IMR-90 (cell line): Measurements from ENCODE around the gene HTR1E. TPM values are rescaled to one million over a fixed set of nuclear protein-coding genes. Genes with fewer than 3 reads are reported as not detected.

Experiments used
- ATAC-seq: fragments of 200-7000 bp; cut with Tn5 transposase; 2 replicates; pipeline ENCODE4 v1.9.1; 2020; ENCODE audit warnings: low read depth, mild to moderate bottlenecking, moderate library complexity
- BruUV-seq: library from RNA; stranded (reverse); fragments of 400-500 nt; replicated peaks from 2 replicates; lab custom pipeline; 2021; lab: Mats Ljungman, UMichigan
- CTCF ChIA-PET: fragments of 300-600 bp; formaldehyde crosslinking; extraction: SDS; loops from one replicate; lab custom pipeline; 2021; ENCODE audit warnings: antibody characterized with exemption; lab: Yijun Ruan, JAX
- POLR2A ChIA-PET: fragments of 300-600 bp; sonication (Branson Sonifier 250); formaldehyde crosslinking; loops from one replicate; lab custom pipeline; 2022; ENCODE audit warnings: antibody characterized with exemption; ENCODE audit not compliant: unreplicated experiment; lab: Charles Lee
- DNase-seq: peaks from one replicate; pipeline ENCODE4 v3.0.0; 2013
- H2AFZ ChIP-seq: replicated peaks from 2 replicates; pipeline ENCODE3; 2013; ENCODE audit warnings: low read length, mild to moderate bottlenecking; ENCODE audit not compliant: poor library complexity
- H2AK5ac ChIP-seq: 2 replicates; pipeline ENCODE4 v1.6.1; 2013; ENCODE audit warnings: low read depth, low read length, inconsistent platforms
- H2AK9ac ChIP-seq: replicated peaks from 2 replicates; pipeline ENCODE3; 2013; ENCODE audit warnings: mild to moderate bottlenecking, low read depth, low read length, moderate library complexity; ENCODE audit not compliant: poor library complexity
- H2BK120ac ChIP-seq: 2 replicates; pipeline ENCODE4 v1.6.1; 2013; ENCODE audit warnings: low read depth, low read length, inconsistent platforms
- H2BK15ac ChIP-seq: 3 replicates; pipeline ENCODE4 v1.6.1; 2013; ENCODE audit warnings: low read depth, low read length, inconsistent platforms
- H2BK20ac ChIP-seq: 2 replicates; pipeline ENCODE4 v1.6.1; 2013; ENCODE audit warnings: low read depth, mild to moderate bottlenecking, inconsistent platforms, low read length, moderate library complexity
- H2BK5ac ChIP-seq: 2 replicates; pipeline ENCODE4 v1.6.1; 2013; ENCODE audit warnings: mild to moderate bottlenecking, low read depth, low read length, inconsistent platforms; ENCODE audit not compliant: poor library complexity, severe bottlenecking
- H3K14ac ChIP-seq: replicated peaks from 2 replicates; pipeline ENCODE4 v1.6.1; 2013; ENCODE audit warnings: low read depth, low read length, inconsistent platforms
- H3K18ac ChIP-seq: 2 replicates; pipeline ENCODE4 v1.6.1; 2013; ENCODE audit warnings: low read depth, low read length, control low read depth
- H3K23ac ChIP-seq: 2 replicates; pipeline ENCODE4 v1.6.1; 2013; ENCODE audit warnings: low read depth, low read length, inconsistent platforms
- H3K27ac ChIP-seq: 2 replicates; pipeline ENCODE4 v1.5.1; 2013; ENCODE audit warnings: mild to moderate bottlenecking, control low read depth, low read length; ENCODE audit not compliant: insufficient read depth
- H3K27me3 ChIP-seq: 2 replicates; pipeline ENCODE4 v1.6.1; 2013; ENCODE audit warnings: low read length; ENCODE audit not compliant: control insufficient read depth, insufficient read depth
- H3K36me3 ChIP-seq: 2 replicates; pipeline ENCODE4 v1.6.1; 2013; ENCODE audit warnings: low read length, mixed read lengths; ENCODE audit not compliant: control insufficient read depth, insufficient read depth
- H3K4ac ChIP-seq: 2 replicates; pipeline ENCODE4 v1.6.1; 2013; ENCODE audit warnings: low read depth, low read length, inconsistent platforms
- H3K4me1 ChIP-seq: 2 replicates; pipeline ENCODE4 v1.6.1; 2013; ENCODE audit warnings: low read length, mixed read lengths; ENCODE audit not compliant: control insufficient read depth, insufficient read depth
- H3K4me2 ChIP-seq: 2 replicates; pipeline ENCODE4 v1.6.1; 2013; ENCODE audit warnings: low read depth, mild to moderate bottlenecking, control low read depth, low read length, moderate library complexity
- H3K4me3 ChIP-seq: 2 replicates; pipeline ENCODE4 v1.5.1; 2013; ENCODE audit warnings: low read depth, mild to moderate bottlenecking, control low read depth, low read length, moderate library complexity; ENCODE audit not compliant: insufficient read depth
- H3K56ac ChIP-seq: 2 replicates; pipeline ENCODE4 v1.6.1; 2013; ENCODE audit warnings: low read length, inconsistent platforms; ENCODE audit not compliant: insufficient read depth; ENCODE audit errors: extremely low read depth
- H3K79me1 ChIP-seq, 2 experiments: 2 replicates each; pipeline ENCODE4 v1.6.1; 2013; ENCODE audit warnings: low read length in 2 of 2, inconsistent platforms in 1 of 2, low read depth in 1 of 2
- H3K9ac ChIP-seq: 2 replicates; pipeline ENCODE4 v1.6.1; 2013; ENCODE audit warnings: low read depth, low read length, control low read depth
- H3K9me1 ChIP-seq: 2 replicates; pipeline ENCODE4 v1.6.1; 2013; ENCODE audit warnings: low read length, inconsistent platforms; ENCODE audit not compliant: insufficient read depth
- H3K9me3 ChIP-seq: 2 replicates; pipeline ENCODE4 v1.6.1; 2013; ENCODE audit warnings: low read length; ENCODE audit not compliant: control insufficient read depth, insufficient read depth
- H4K20me1 ChIP-seq: 2 replicates; pipeline ENCODE4 v1.6.1; 2013; ENCODE audit warnings: low read length, inconsistent platforms; ENCODE audit not compliant: insufficient read depth
- H4K5ac ChIP-seq: 2 replicates; pipeline ENCODE4 v1.6.1; 2013; ENCODE audit warnings: mild to moderate bottlenecking, low read depth, low read length, control low read depth
- H4K8ac ChIP-seq, 2 experiments: 2 replicates each; pipeline ENCODE4 v1.6.1; 2013; ENCODE audit warnings: low read depth in 2 of 2, low read length in 2 of 2, control low read depth in 1 of 2, inconsistent platforms in 1 of 2
- H4K91ac ChIP-seq: 2 replicates; pipeline ENCODE4 v1.6.1; 2013; ENCODE audit warnings: low read depth, low read length, inconsistent platforms; ENCODE audit not compliant: insufficient read depth
- BHLHE40 ChIP-seq: fragments of 150-350 bp; IDR thresholded peaks from 2 replicates; pipeline ENCODE4 v1.6.1; 2016; ENCODE audit warnings: mild to moderate bottlenecking, low read depth, low read length
- CEBPB ChIP-seq: IDR thresholded peaks from 2 replicates; pipeline ENCODE4 v1.6.1; 2012; ENCODE audit warnings: low read depth, low read length, improper control_type of control experiment
- CTCF ChIP-seq: conservative IDR thresholded peaks from 2 replicates; pipeline ENCODE4 v1.5.1; 2012; ENCODE audit warnings: mild to moderate bottlenecking, low read depth, low read length, improper control_type of control experiment
- ELK1 ChIP-seq: fragments of 150-350 bp; IDR thresholded peaks from 2 replicates; pipeline ENCODE4 v1.6.1; 2016; ENCODE audit warnings: low read depth, mild to moderate bottlenecking, low read length, moderate library complexity, borderline replicate concordance
- FOS ChIP-seq: fragments of 150-350 bp; IDR thresholded peaks from 2 replicates; pipeline ENCODE4 v1.6.1; 2016; ENCODE audit warnings: low read depth, low read length
- MAFK ChIP-seq: IDR thresholded peaks from 2 replicates; pipeline ENCODE4 v1.6.1; 2012; ENCODE audit warnings: low read depth, low read length, improper control_type of control experiment
- MAZ ChIP-seq: IDR thresholded peaks from 2 replicates; pipeline ENCODE4 v1.6.1; 2012; ENCODE audit warnings: low read depth, mild to moderate bottlenecking, low read length, improper control_type of control experiment, moderate library complexity, borderline replicate concordance
- MXI1 ChIP-seq: IDR thresholded peaks from 2 replicates; pipeline ENCODE4 v1.6.1; 2012; ENCODE audit warnings: low read depth, mild to moderate bottlenecking, low read length, moderate library complexity, borderline replicate concordance
- NFE2L2 ChIP-seq: fragments of 150-350 bp; IDR thresholded peaks from 2 replicates; pipeline ENCODE4 v1.6.1; 2016; ENCODE audit warnings: low read depth, mild to moderate bottlenecking, low read length
- RAD21 ChIP-seq: IDR thresholded peaks from 2 replicates; pipeline ENCODE4 v1.6.1; 2012; ENCODE audit warnings: low read length, improper control_type of control experiment
- RCOR1 ChIP-seq: IDR thresholded peaks from 2 replicates; pipeline ENCODE4 v1.6.1; 2012; ENCODE audit warnings: mild to moderate bottlenecking, low read length, improper control_type of control experiment; ENCODE audit not compliant: insufficient replicate concordance
- RFX5 ChIP-seq: IDR thresholded peaks from 2 replicates; pipeline ENCODE4 v1.8.0; 2012; ENCODE audit warnings: low read depth, mild to moderate bottlenecking, low read length, moderate library complexity
- SMC3 ChIP-seq: fragments of 150-350 bp; IDR thresholded peaks from 2 replicates; pipeline ENCODE4 v1.6.1; 2016; ENCODE audit warnings: low read depth, mild to moderate bottlenecking, antibody characterized with exemption, low read length, moderate library complexity
- WGBS, 2 experiments: methylation state at CpG; one replicate each; pipeline versions ENCODE4 v1.1.5 to v1.1.7; 2013; ENCODE audit warnings: missing lambda C conversion rate in 2 of 2; ENCODE audit not compliant: insufficient read length in 1 of 2; ENCODE audit errors: extremely low coverage in 2 of 2; 5-methylcytosine and 5-hydroxymethylcytosine counted together
- dilution Hi-C: fragments of 300-500 bp; cut with HindIII; formaldehyde crosslinking; loops from one replicate; pipeline ENCODE4 v1.14.3; 2018; ENCODE audit warnings: low sequenced_read_pairs; ENCODE audit not compliant: unreplicated experiment
- in situ Hi-C: fragments of 300-500 bp; cut with MboI; formaldehyde crosslinking; loops from 3 replicates; pipeline ENCODE4 v1.14.3; 2019; ENCODE audit warnings: low sequenced_read_pairs, inconsistent platforms, mixed read lengths
- intact Hi-C: fragments of 100-400 bp; cut with micrococcal nuclease; formaldehyde crosslinking; loops from 2 replicates; pipeline ENCODE4 v1.10.0; 2022
- polyA plus RNA-seq, 3 experiments: library from polyadenylated mRNA; depleted of rRNA; stranded (reverse); fragments of >200 nt; gene quantifications; 2 replicates each; pipeline ENCODE4 v1.2.3, GENCODE V29; 2012; ENCODE audit warnings: low replicate concordance in 1 of 3
- total RNA-seq: library from RNA; depleted of rRNA; stranded (reverse); fragments of >200 nt; gene quantifications from 2 replicates; pipeline ENCODE4 v1.2.3, GENCODE V29; 2012

HTR1E gene
- total and polyA plus RNA-seq, 2 of the 4 experiments (the other 2 are of a cell fraction), result not detected

- ATAC-seq, result no peak
- H3K14ac ChIP-seq, result no peak overlapping the region
- no CpG with 5 or more reads among the region's 1 CpG for WGBS, 2 experiments
- no peak overlapping the region for H2BK5ac ChIP-seq
- H3K56ac ChIP-seq, result no peak overlapping the region
- H2AFZ ChIP-seq, result no peak overlapping the region
- H3K23ac ChIP-seq, result no peak overlapping the region
- in situ Hi-C loops (no loop called here), dilution Hi-C loops (no loop called here), intact Hi-C loops (no loop called here)
- no peak overlapping the region for H3K27ac ChIP-seq
- H2BK120ac ChIP-seq, result no peak overlapping the region
- H3K4me2 ChIP-seq, result no peak overlapping the region
- no peak overlapping the region for H3K18ac ChIP-seq
- no peak overlapping the region for H4K8ac ChIP-seq
- no peak overlapping the region for H3K4me3 ChIP-seq
- H4K91ac ChIP-seq, result no peak overlapping the region
- BruUV-seq, result no TSS peak
- no peak overlapping the region for H2BK20ac ChIP-seq
- no peak overlapping the region for H2BK15ac ChIP-seq
- no peak for DNase-seq
- ChIA-PET CTCF (no interaction called here), POLR2A (no interaction called here)
- H2AK5ac ChIP-seq, result no peak overlapping the region
- no peak overlapping the region for H3K4ac ChIP-seq
- H2AK9ac ChIP-seq, result no peak overlapping the region
- TF ChIP-seq NFE2L2 (no peak), RAD21 (no peak), SMC3 (no peak), CEBPB (no peak), MAZ (no peak), FOS (no peak), ELK1 (no peak), BHLHE40 (no peak), CTCF (no peak), MXI1 (no peak), RCOR1 (no peak), RFX5 (no peak), MAFK (no peak)
- H4K5ac ChIP-seq, result no peak overlapping the region
- no peaks in the 10 kb centered on the region for H3K9me3 ChIP-seq
- peaks cover 10% of the 10 kb centered on the region for H3K27me3 ChIP-seq
- no peaks in the 10 kb centered on the region for H4K20me1 ChIP-seq
- no peaks in the 10 kb centered on the region for H3K36me3 ChIP-seq
- no peaks in the 10 kb centered on the region for H3K79me1 ChIP-seq
- no peaks in the 10 kb centered on the region for H3K9me1 ChIP-seq
- no peaks in the 10 kb centered on the region for H3K4me1 ChIP-seq
- no peak overlapping the region for H3K9ac ChIP-seq
These were observed 3.0 kb upstream of the HTR1E start for GRCh38 chr6:86934365-86934764.
